Activated CD4-positive, alpha-beta T cell treated with anti-CD3 and anti-CD28 coated beads, Interleukin-2, amount 10 ng/mL, durations not matched to agents 24 days and 14 days (primary cell): ENCODE measurements around the gene ANKZF1. TPM values are rescaled to one million over a fixed set of nuclear protein-coding genes. Genes with fewer than 3 reads are reported as not detected.

Source experiments
- DNase-seq: peaks from one replicate; pipeline ENCODE4 v3.0.0; 2022
- H3K27ac Mint-ChIP-seq: one replicate; pipeline ENCODE4 v1.8.0; 2022; ENCODE audit warnings: mild to moderate bottlenecking, mixed read lengths
- H3K27me3 Mint-ChIP-seq: one replicate; pipeline ENCODE4 v1.8.0; 2022; ENCODE audit warnings: mixed read lengths
- H3K36me3 Mint-ChIP-seq: one replicate; pipeline ENCODE4 v1.8.0; 2022; ENCODE audit warnings: low read depth, mild to moderate bottlenecking, mixed read lengths
- H3K4me1 Mint-ChIP-seq: one replicate; pipeline ENCODE4 v1.8.0; 2021; ENCODE audit warnings: mixed read lengths
- H3K4me3 Mint-ChIP-seq: one replicate; pipeline ENCODE4 v1.8.0; 2022; ENCODE audit warnings: mild to moderate bottlenecking, moderate library complexity, mixed read lengths
- H3K9me3 Mint-ChIP-seq: one replicate; pipeline ENCODE4 v1.8.0; 2021; ENCODE audit warnings: mixed read lengths
- intact Hi-C: fragments of 100-400 bp; cut with micrococcal nuclease; formaldehyde crosslinking; loops from one replicate; pipeline ENCODE4 v1.15.1; 2023
- total RNA-seq: library from RNA; stranded (reverse); gene quantifications from 2 replicates; pipeline ENCODE4 v1.2.3, GENCODE V29; 2022

Gene ANKZF1
- total RNA-seq, 1 donor from 2014 or later, result 144 TPM

DNA sequence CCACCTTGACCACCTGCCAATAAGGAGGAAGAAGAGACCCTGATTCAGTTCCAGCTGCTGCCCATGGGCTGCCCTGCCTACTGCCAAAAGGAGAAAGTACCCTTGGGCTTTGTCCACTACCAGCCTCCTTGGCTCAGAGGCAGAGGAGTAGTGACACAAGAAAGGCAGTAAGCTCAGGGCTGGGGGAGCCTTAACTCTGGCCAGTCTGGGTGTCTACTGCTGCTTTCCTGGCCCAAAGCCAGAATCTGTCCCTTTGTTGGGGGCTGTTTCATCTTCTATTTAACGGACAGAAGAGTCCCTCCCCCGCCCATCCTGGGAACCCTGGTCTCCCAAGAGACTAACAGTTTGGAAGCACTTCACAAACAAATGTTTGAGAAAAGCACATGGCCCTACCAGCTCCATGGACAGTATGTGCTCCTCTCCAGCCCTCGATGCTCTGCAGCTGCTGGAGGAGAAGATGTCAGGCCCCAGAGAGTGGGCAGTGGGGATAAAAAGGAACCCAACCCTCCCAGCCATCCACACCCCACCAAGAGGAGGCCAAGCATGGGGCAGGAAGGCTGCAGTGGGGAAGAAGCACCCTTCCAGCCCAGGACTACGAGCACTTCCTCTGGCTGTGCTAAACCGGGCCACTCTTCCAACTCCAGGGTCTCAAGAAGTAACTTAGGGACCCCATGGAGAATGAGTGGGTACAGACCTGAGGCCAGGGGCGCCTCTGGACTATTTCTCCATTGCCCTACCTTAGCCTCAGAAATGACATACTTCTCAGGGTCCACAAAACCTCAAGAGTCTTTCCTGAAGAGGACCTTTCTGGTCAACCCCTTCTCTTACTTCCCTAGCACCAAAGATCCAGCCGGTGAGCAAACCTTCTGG, 1.3 kb upstream of the ANKZF1 start:
- intact Hi-C loops, result no loop called here
- Mint-ChIP-seq H3K27ac (peak overlapping the region; percentile 83), H3K9me3 (no peaks in the 10 kb centered on the region), H3K27me3 (no peaks in the 10 kb centered on the region), H3K36me3 (peaks cover 67% of the 10 kb centered on the region), H3K4me1 (peaks cover 36% of the 10 kb centered on the region), H3K4me3 (peak overlapping the region; percentile 90)
- DNase-seq, result peak; percentile 61

DNA sequence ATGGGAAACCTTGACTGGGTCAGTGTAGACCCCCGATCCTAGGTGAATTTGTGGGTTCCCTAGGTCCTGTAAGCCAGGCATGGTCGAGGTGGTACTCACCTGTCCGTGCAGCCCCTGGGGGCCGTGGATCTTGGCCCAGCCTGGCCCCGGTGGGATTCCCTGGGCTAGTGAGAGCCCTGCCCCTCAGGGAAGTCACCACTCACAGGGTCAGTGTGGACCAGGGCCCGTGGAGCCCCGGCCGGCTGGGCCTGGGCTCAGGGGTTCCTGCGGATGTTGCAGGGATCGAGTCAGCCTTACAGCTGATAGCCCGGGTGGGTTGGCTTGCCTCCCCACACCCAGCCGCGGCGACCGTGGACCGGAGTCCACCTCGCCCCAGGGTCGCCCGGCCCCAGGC, 698 bp upstream of the ANKZF1 start:
- intact Hi-C loops, result loop anchor here (1.0 kb wide), 8 partner anchors 11 to 158 kb away; partner anchors contain the start of genes ABCB6, DNAJB2, DNPEP and GLB1L
- H3K4me1 Mint-ChIP-seq, result peaks cover 41% of the 10 kb centered on the region
- peak; percentile 72 for DNase-seq
- H3K9me3 Mint-ChIP-seq, result no peaks in the 10 kb centered on the region
- no peaks in the 10 kb centered on the region for H3K27me3 Mint-ChIP-seq
- H3K27ac Mint-ChIP-seq, result peak overlapping the region; percentile 83
- H3K4me3 Mint-ChIP-seq, result peak overlapping the region; percentile 90
- H3K36me3 Mint-ChIP-seq, result peaks cover 67% of the 10 kb centered on the region

DNA sequence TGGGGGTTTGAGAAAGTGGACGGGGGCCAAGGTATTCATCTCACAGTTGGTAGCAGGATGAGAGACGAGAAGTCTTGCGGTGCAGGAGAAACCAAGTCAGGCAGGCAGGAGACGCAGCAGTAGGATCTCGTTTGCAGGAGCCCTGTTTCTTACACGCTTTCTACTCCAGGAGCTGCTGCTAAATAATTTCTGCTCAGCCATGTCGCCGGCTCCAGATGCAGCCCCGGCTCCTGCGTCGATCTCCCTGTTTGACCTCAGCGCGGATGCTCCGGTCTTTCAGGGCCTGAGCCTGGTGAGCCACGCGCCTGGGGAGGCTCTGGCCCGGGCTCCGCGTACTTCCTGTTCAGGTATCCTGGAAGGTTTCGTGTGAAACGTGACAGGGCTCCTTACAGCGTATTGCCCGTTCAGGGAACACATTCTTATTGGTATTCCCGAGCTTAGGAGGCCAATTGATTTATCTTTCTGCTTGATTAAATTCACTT, 494 bp downstream of the ANKZF1 start:
- H3K27ac Mint-ChIP-seq, result peak overlapping the region; percentile 98
- no peaks in the 10 kb centered on the region for H3K27me3 Mint-ChIP-seq
- H3K4me3 Mint-ChIP-seq, result peak overlapping the region; percentile 92
- H3K4me1 Mint-ChIP-seq, result peaks cover 45% of the 10 kb centered on the region
- peaks cover 66% of the 10 kb centered on the region for H3K36me3 Mint-ChIP-seq
- DNase-seq, result peak; percentile 86
- no peaks in the 10 kb centered on the region for H3K9me3 Mint-ChIP-seq
- intact Hi-C loops, result loop anchor here (1.0 kb wide), 1 partner anchor 65 kb away; no protein-coding TSS in a partner anchor

DNA sequence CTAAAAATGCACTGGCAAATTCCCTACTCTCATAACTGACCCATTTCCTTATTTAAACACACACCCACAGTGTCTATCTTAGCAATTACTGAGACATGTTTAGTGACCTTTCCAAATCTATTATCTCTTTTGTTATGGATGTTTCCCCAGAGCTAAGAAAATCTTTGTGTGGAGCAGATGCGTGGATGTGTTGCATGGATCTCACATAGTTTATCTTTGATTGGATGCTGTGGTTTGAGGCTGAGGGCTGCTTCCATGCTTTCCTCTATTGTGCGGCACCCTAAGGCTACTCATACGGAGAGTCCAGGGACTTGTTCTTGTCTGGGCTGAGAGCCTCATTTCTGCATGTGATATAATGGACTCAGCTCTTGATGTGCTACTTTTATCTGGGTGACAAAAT, 4.7 kb downstream of the ANKZF1 start:
- DNase-seq, result no peak
- Mint-ChIP-seq H3K27me3 (no peaks in the 10 kb centered on the region), H3K36me3 (peaks cover 73% of the 10 kb centered on the region), H3K9me3 (no peaks in the 10 kb centered on the region), H3K27ac (no peak overlapping the region), H3K4me1 (peaks cover 27% of the 10 kb centered on the region), H3K4me3 (no peak overlapping the region)
- intact Hi-C loops, result no loop called here

DNA sequence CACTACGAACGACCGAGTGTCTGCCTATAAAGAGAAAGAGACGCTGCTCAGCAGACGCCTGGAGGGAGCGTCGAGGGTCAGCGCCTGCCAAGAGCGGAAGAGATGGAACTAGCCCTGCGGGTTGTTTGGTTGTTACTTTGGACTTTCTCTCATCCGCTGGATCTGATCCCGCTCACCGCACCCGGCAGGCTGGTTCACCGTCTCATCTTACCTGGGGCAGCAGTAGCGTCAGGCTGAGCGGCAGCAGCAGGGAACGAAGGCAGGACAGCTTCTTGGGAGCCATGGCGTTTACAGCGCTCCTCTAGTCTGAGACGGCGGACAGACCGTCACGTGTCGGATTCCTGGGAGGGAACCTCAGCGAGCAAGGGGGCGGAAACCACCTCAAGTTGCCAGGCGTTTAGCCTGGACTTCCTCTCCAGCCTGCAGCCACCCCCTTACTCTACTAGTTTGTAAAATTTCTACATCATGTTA, 13.7 kb downstream of the ANKZF1 start:
- Mint-ChIP-seq H3K36me3 (peaks cover 24% of the 10 kb centered on the region), H3K4me3 (peak overlapping the region; percentile 66), H3K27me3 (no peaks in the 10 kb centered on the region), H3K4me1 (peaks cover 39% of the 10 kb centered on the region), H3K9me3 (no peaks in the 10 kb centered on the region), H3K27ac (peak overlapping the region; percentile 48)
- intact Hi-C loops, result no loop called here
- DNase-seq, result no peak

DNA sequence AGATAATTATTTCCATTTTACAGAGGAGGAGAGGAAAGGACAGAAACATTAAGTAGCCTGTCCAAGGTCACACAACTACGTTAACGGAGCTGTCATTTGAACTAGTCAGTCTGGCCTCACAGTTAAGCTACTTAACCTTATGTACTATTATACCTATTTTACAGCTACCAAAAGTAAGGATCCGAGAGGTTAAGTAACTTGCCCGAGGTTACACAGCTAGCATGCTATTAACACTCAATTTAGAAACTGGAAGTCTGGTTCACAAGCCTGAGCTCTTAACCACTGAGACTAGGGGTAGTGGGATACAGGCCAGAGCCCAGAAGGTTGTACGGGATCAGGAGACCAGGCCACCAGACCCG, 15.2 kb downstream of the ANKZF1 start:
- Mint-ChIP-seq H3K27me3 (no peaks in the 10 kb centered on the region), H3K9me3 (no peaks in the 10 kb centered on the region), H3K4me3 (peak overlapping the region; percentile 80), H3K27ac (peak overlapping the region; percentile 99), H3K36me3 (peaks cover 30% of the 10 kb centered on the region), H3K4me1 (peaks cover 52% of the 10 kb centered on the region)
- DNase-seq, result no peak
- intact Hi-C loops, result loop anchor here (1.0 to 2.0 kb wide), 5 partner anchors 9 to 352 kb away; partner anchors contain the start of genes ANKZF1, ATG9A, STK11IP and TUBA4A

DNA sequence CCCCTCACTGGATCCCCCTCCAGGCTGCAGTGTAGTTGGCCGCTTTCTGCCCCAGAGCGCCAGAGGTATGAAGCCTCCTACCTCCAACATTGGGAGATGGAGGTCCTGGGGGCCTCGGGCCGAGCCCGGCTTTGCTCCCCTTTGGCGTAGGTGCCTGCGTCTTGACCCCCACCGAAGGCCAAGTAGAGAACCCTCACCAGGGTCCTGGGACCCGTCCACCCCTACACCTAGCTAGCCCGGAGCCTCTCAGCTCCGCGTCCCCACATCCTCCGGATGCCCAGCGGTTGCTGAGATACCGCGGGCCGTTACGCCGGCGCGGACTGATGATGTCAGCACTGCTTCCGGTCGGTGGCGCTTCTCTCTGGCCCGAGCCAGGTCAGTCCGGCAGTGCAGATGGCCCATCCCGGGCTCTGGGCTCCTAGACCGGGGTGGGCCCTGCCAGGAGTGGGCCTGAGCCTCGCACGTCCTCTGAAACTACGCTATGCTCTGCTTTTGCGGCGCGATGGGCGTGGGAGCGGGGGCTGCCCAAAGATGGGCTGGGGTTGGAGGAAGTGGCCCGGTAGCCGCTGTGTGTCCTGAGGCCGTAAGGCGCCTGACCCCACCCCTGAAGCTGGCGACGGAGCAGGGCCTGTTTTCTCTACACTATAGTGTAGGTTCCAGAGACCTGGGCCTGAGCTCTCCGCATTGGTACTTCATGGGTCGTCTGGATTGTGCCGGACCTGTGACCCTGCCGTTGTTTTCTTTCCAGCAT, 15.7 kb downstream of the ANKZF1 start, which contains the start of the genes GLB1L and STK16:
Gene GLB1L (minus strand): TSS at position 297 of the 751 bp plus-strand sequence. CDS start 1,871 bp downstream, outside the sequence.
Gene STK16 (plus strand): TSS at position 332 of the 751 bp plus-strand sequence. CDS start 521 bp downstream, outside the sequence.
- peak; percentile 98 for DNase-seq
- Mint-ChIP-seq H3K27ac (peak within 1 kb of the TSS; percentile 99), H3K27me3 (no peaks in the 10 kb centered on the region), H3K4me1 (peaks cover 58% of the 10 kb centered on the region), H3K9me3 (no peaks in the 10 kb centered on the region), H3K4me3 (peak within 1 kb of the TSS; percentile 80), H3K36me3 (peaks cover 35% of the 10 kb centered on the region)
- intact Hi-C loops, result loop anchor here (1.0 to 2.0 kb wide), 5 partner anchors 8 to 351 kb away; partner anchors contain the start of genes ANKZF1, ATG9A, STK11IP and TUBA4A

DNA sequence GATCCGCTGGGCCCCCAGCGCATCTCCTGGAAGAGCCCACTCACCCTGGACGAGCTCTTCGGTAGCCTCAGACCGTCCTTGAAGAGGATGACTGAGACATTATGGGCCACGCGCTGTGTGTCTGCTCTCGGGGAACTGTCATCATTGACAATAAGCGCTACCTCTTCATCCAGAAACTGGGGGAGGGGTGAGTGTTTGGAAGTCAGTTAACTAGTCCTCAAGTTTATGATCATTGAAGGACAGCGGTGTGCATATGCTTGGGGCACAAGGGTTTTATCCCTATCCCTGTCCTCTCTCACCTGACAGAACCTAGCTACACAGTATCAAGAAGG, 16.3 kb downstream of the ANKZF1 start:
- intact Hi-C loops, result loop anchor here (1.0 to 2.0 kb wide), 5 partner anchors 7 to 351 kb away; partner anchors contain the start of genes ANKZF1, ATG9A, STK11IP and TUBA4A
- Mint-ChIP-seq H3K27ac (peak overlapping the region; percentile 99), H3K4me3 (peak overlapping the region; percentile 80), H3K9me3 (no peaks in the 10 kb centered on the region), H3K4me1 (peaks cover 63% of the 10 kb centered on the region), H3K27me3 (no peaks in the 10 kb centered on the region), H3K36me3 (peaks cover 40% of the 10 kb centered on the region)
- DNase-seq, result peak; percentile 76

DNA sequence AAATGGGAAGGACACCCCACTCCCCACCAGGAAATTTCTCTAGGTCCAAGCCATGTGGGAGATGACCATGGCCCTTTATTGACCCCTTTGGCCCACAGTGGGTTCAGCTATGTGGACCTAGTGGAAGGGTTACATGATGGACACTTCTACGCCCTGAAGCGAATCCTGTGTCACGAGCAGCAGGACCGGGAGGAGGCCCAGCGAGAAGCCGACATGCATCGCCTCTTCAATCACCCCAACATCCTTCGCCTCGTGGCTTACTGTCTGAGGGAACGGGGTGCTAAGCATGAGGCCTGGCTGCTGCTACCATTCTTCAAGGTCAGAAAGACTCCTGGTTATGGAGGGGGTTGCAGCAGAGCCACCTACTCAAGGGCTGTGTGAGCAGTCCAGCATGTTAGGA, 17.0 kb downstream of the ANKZF1 start:
- Mint-ChIP-seq H3K27ac (peak overlapping the region; percentile 91), H3K4me3 (peak overlapping the region; percentile 80), H3K4me1 (peaks cover 70% of the 10 kb centered on the region), H3K36me3 (peaks cover 47% of the 10 kb centered on the region), H3K9me3 (no peaks in the 10 kb centered on the region), H3K27me3 (no peaks in the 10 kb centered on the region)
- peak; percentile 60 for DNase-seq
- intact Hi-C loops, result no loop called here

DNA sequence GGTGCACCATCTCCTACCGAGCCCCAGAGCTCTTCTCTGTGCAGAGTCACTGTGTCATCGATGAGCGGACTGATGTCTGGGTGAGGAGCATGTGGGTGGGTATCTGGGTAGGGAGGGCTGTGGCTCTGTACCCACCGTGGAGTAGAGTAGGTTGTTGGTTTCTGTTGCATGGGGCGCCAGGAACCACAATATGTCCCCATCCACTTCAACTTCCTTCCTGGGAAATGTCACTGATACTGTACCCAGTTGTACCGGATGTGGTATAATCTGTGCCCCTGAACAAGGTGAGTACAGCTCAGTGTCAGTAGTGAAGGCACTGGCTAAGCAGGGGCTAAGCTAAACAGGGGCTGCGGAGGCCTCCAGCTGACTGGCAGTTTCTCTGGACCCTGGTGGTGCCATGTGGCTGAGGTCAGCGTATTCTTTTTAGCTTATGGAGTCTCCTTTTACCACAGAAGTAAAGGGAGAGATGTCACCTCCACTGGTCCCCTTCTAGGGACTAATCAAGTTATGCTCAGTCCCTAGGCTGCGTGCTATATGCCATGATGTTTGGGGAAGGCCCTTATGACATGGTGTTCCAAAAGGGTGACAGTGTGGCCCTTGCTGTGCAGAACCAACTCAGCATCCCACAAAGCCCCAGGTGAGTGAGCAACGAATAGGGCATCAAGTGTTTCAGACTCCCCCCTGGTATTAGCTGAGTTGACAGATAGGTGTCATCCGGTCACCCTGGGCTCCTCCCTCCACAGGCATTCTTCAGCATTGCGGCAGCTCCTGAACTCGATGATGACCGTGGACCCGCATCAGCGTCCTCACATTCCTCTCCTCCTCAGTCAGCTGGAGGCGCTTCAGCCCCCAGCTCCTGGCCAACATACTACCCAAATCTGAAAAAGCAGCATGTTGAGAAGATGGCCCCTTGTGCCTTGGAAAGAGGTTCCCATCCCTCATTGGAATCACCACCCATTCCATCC, 18.4 kb downstream of the ANKZF1 start:
- peaks cover 60% of the 10 kb centered on the region for H3K36me3 Mint-ChIP-seq
- H3K27me3 Mint-ChIP-seq, result no peaks in the 10 kb centered on the region
- no peaks in the 10 kb centered on the region for H3K9me3 Mint-ChIP-seq
- H3K4me1 Mint-ChIP-seq, result peaks cover 80% of the 10 kb centered on the region
- peak overlapping the region; percentile 80 for H3K4me3 Mint-ChIP-seq
- peak; percentile 87 for DNase-seq
- peak overlapping the region; percentile 91 for H3K27ac Mint-ChIP-seq
- intact Hi-C loops, result no loop called here

DNA sequence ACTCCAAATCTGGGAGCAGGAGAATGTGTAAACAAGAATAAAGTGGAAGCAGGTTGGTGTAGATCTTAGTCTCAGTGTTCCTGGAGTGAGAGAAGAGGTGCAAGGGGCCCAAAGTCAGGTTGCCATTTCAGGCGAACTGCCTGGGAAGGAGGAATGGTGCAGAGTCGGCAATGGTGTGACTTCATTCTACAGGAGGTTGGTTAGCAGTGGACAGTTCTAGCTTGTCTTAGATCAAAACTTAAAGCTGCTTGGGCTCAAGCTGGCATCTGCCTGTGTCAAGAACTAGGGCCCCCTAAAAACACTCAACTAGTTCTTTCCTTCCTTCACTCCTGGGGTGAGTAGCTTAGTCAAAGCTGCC, 19.2 kb downstream of the ANKZF1 start:
- H3K36me3 Mint-ChIP-seq, result peaks cover 61% of the 10 kb centered on the region

DNA sequence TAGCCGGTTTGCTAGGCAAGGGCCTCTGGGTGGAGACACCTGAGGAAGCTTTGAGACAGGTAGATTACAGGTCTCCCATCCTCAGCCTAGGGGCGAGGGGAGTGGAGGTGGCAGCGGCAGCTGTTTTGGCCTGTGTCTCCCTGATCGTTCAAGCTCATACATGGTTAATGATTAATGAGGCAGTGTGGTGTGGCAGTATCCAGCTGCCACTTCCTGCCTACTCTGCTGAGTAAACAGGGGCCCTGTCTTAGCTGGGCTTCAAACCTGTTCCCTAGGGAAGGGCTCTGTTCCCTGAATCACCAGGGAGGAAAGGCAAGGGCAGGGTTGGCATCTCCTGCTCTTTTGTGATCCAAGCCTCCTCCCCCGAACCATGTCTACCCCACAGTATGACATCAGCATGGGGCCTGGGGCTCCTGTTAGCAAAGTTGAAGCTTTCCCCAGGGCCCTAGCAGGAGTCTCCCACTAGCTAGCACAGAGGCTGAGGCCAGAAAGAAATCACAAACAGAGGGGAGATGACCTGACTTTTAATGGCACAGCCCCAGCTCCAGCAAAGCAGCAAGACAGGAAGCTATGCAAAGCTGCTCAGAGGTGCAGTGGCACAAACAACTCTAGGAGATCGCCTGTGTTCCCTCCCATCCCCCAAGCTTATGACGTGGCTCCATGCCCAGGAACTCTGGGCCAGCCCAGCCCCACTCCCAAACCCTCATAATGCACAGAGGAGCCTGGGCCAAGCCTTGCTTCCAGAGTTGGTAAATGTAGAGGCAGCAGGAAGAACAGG, 19.8 kb downstream of the ANKZF1 start:
- no peaks in the 10 kb centered on the region for H3K27me3 Mint-ChIP-seq
- intact Hi-C loops, result no loop called here
- peaks cover 61% of the 10 kb centered on the region for H3K36me3 Mint-ChIP-seq
- no peaks in the 10 kb centered on the region for H3K9me3 Mint-ChIP-seq
- H3K27ac Mint-ChIP-seq, result peak overlapping the region; percentile 91
- peaks cover 74% of the 10 kb centered on the region for H3K4me1 Mint-ChIP-seq
- H3K4me3 Mint-ChIP-seq, result peak overlapping the region; percentile 80
- peak; percentile 83 for DNase-seq

More for the DNA sequence above, 19.2 kb downstream of the ANKZF1 start:
- intact Hi-C loops, result no loop called here
- no peaks in the 10 kb centered on the region for H3K9me3 Mint-ChIP-seq
- peak overlapping the region; percentile 80 for H3K4me3 Mint-ChIP-seq
- H3K27ac Mint-ChIP-seq, result peak overlapping the region; percentile 91
- DNase-seq, result no peak
- H3K27me3 Mint-ChIP-seq, result no peaks in the 10 kb centered on the region
- peaks cover 78% of the 10 kb centered on the region for H3K4me1 Mint-ChIP-seq
